ENCODE results near the gene FAM149A.

Gene FAM149A

DNA sequence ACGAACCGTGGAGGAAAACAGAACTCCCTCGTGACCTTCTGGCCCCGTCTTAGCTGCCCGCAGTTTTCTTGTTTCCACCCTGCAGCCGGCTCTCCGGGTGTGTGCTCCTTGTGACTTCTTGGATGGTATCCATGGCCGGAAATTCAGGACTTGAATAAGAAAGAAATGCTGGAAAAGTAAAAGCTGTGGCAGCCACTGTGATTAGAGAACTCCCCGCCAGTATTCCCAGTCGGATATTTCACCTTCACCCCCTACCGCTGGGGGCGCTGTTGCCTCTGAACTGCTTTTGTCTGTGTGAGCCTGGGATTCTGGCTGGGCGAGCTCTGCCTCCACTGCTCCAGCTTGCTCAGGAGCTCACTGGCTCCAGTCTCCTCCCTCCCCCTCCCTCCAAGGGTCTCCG lies 45.4 kb downstream of the FAM149A start:
- DNase-seq (ENCODE audit: low spot score) = no peak
- TF ChIP-seq, protein P1, sequence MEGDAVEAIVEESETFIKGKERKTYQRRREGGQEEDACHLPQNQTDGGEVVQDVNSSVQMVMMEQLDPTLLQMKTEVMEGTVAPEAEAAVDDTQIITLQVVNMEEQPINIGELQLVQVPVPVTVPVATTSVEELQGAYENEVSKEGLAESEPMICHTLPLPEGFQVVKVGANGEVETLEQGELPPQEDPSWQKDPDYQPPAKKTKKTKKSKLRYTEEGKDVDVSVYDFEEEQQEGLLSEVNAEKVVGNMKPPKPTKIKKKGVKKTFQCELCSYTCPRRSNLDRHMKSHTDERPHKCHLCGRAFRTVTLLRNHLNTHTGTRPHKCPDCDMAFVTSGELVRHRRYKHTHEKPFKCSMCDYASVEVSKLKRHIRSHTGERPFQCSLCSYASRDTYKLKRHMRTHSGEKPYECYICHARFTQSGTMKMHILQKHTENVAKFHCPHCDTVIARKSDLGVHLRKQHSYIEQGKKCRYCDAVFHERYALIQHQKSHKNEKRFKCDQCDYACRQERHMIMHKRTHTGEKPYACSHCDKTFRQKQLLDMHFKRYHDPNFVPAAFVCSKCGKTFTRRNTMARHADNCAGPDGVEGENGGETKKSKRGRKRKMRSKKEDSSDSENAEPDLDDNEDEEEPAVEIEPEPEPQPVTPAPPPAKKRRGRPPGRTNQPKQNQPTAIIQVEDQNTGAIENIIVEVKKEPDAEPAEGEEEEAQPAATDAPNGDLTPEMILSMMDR (IDR thresholded peaks at IDR 0.05; ENCODE audit: borderline replicate concordance, control extremely low read depth, extremely low read depth, insufficient read depth, missing control alignments) = peak; percentile 41
- in situ Hi-C loops (cut with MboI; ENCODE audit: low sequenced_read_pairs, unreplicated experiment) = no loop called here

DNA sequence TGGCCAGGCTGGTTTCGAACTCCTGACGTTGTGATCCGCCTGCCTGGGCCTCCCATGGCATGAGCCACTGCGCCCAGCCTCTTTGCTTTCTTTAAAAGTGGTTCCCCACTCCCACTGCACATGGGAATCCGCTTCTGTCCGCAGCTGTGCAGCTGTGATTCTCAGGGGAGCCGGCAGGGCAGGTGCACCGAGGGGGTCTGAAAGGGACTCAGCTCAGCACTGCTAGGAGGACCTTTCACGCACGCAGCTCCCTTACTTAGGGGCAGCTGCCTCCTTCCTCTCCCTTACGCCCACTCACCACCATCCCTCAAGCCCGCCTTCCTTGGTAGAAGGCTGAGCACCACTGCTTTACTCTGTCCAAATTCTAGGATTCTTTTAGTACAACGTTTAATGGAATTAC lies 46.4 kb downstream of the FAM149A start:
- in situ Hi-C loops (cut with MboI; ENCODE audit: low sequenced_read_pairs, unreplicated experiment) = no loop called here
- TF ChIP-seq, protein P1 (IDR thresholded peaks at IDR 0.05; ENCODE audit: borderline replicate concordance, control extremely low read depth, extremely low read depth, insufficient read depth, missing control alignments) = no peak
- DNase-seq (ENCODE audit: low spot score) = no peak

DNA sequence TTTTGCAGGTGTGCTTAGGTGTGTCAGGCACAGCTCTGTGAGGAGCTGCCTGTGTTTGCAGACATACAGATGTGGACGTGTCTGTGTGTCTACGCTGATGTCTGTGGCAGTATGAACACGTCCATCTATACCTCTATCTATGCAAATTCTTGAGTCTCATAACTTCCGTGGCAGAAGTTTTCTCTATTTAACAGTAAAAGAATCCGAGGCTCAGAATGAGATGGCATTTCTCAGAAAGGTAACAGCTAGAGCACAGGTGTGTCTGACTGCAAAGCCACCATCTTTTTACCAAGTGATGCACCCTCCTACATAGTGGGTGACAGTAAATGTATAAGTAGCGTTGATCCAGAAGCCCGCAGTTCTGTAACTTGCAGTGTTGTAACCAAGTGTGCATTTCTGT lies 47.0 kb downstream of the FAM149A start:
- DNase-seq (ENCODE audit: low spot score) = no peak
- TF ChIP-seq, protein P1 (IDR thresholded peaks at IDR 0.05; ENCODE audit: borderline replicate concordance, control extremely low read depth, extremely low read depth, insufficient read depth, missing control alignments) = no peak
- in situ Hi-C loops (cut with MboI; ENCODE audit: low sequenced_read_pairs, unreplicated experiment) = no loop called here

DNA sequence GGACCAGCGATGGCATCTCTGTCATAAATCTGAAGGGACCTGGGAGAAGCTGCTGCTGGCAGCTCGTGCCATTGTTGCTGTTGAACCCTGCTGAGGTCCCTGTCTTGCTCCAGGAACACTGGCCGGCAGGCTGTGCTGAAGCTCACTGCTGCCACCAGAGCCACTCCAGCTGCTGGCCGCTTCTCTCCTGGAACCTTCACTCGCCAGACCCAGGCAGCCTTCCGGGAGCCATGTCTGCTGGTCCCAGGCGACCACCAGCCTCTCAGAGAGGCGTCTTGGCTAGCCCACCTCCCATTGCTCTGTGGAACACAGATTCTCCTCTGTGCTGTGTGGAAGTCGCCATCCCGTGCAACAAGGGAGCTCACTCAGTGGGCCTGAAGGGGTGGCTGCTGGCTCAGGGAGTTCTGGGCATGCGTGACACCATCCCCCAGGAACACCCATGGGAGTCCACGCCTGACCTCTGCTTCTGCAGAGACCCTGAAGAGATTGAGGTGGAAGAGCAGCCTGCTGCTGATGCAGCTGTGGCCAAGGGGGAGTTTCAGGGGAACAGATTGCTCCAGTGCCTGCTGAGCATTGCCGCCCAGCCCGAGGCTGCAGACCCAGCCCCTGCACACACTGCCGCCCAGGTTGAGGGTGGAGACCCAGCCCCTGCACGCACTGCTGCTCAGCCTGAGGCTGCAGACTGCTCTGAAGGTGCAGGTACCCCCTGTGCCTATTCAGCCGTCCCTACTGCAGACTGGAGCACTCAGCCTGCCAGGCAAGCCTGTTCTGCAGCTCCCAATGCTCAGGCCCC lies 53.7 kb downstream of the FAM149A start:
- TF ChIP-seq, protein P1 (IDR thresholded peaks at IDR 0.05; ENCODE audit: borderline replicate concordance, control extremely low read depth, extremely low read depth, insufficient read depth, missing control alignments) = no peak
- in situ Hi-C loops (cut with MboI; ENCODE audit: low sequenced_read_pairs, unreplicated experiment) = no loop called here
- DNase-seq (ENCODE audit: low spot score) = no peak

DNA sequence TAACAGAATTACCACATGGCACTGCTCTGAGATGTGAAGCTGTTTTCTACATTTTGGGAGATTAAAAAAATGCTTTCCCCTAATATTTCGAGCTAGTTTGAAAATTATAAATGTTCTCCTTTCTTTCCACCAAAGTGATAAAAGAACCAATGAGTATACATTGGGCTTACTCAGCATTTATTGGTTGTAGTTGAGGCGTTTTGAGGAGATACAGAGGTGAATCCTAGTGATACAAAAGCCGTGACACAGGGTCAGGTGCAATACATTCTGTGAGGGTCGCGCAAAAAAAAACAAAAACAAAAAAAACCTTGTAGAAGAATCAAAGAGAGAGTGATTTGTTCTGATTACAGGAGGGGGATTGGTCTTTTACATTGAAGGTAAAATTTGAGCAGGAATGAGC lies 54.5 kb downstream of the FAM149A start:
- TF ChIP-seq, protein P1 (IDR thresholded peaks at IDR 0.05; ENCODE audit: borderline replicate concordance, control extremely low read depth, extremely low read depth, insufficient read depth, missing control alignments) = no peak
- in situ Hi-C loops (cut with MboI; ENCODE audit: low sequenced_read_pairs, unreplicated experiment) = no loop called here
- no peak for DNase-seq (ENCODE audit: low spot score)

DNA sequence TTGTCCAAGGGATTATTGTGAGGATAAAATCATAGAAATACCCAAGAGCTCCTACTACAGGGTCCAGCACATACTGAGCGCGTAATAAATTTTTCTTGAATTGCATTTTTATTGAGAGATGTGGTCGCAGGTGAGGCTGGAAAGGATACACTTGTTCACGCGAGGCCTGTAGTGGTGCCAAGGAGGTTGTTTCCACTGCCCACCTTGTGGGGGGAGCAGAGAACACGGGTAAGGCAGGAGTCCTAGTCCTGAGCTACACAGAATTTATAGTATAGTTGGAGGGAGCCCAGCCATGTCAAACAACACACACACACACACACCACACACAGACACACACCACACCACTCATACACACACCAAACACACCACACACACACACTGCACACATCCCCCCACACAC lies 55.1 kb downstream of the FAM149A start:
- DNase-seq (ENCODE audit: low spot score) = no peak
- TF ChIP-seq, protein P1 (IDR thresholded peaks at IDR 0.05; ENCODE audit: borderline replicate concordance, control extremely low read depth, extremely low read depth, insufficient read depth, missing control alignments) = no peak
- in situ Hi-C loops (cut with MboI; ENCODE audit: low sequenced_read_pairs, unreplicated experiment) = no loop called here
